Lower leg skin (tissue), 4 donors: ENCODE measurements around the gene IL1RAP. TPM values are rescaled to one million over a fixed set of nuclear protein-coding genes. Genes with fewer than 3 reads are reported as not detected.
"Not testable (repeated sequence)": the region's sequence is repeated elsewhere in the genome, so short reads cannot be mapped to it uniquely, and the experiment has no call there.

Experiments used
- DNase-seq, 2 donors: peaks; one replicate each; pipeline ENCODE4 v3.0.0-alpha.2; 2019; ENCODE audit warnings: low spot score in 2 of 2
- H3K4me3 ChIP-seq: fragments of 200-600 bp; sonication (generic); 2 replicates; pipeline ENCODE4 v1.5.1; 2017; ENCODE audit warnings: mild to moderate bottlenecking, low read depth; ENCODE audit not compliant: poor library complexity, severe bottlenecking
- POLR2A ChIP-seq, 2 donors: fragments of 450-650 bp; IDR thresholded peaks; one replicate each; pipeline ENCODE4 v1.6.1; 2016 to 2017; ENCODE audit warnings: antibody characterized with exemption in 2 of 2, mild to moderate bottlenecking in 1 of 2, moderate library complexity in 1 of 2
- WGBS, 2 donors: methylation state at CpG; one replicate each; pipeline ENCODE4 v1.1.5; 2018; 5-methylcytosine and 5-hydroxymethylcytosine counted together
- intact Hi-C: fragments of 100-400 bp; cut with DNase I; formaldehyde crosslinking; loops from one replicate; pipeline ENCODE4 v1.15.0; 2023; ENCODE audit warnings: low total_unique reads
- total RNA-seq, 4 donors: library from RNA; depleted of rRNA; stranded (reverse); fragments of >200 nt; gene quantifications; one replicate each; pipeline ENCODE4 v1.1.0, GENCODE V29; 2016
- TF ChIP-seq, protein P1 (sequence below), 3 donors: fragments of 450-650 bp; IDR thresholded peaks; one replicate each; pipeline ENCODE4 v1.5.1; 2016; ENCODE audit warnings: antibody characterized with exemption in 3 of 3, mild to moderate bottlenecking in 3 of 3, moderate library complexity in 2 of 3

IL1RAP gene
- total RNA-seq, 4 donors from 2014 or later: 18.5 to 37.7 (median 23.9) TPM

GRCh38 chr3:190516416-190516815 is 2.5 kb downstream of the IL1RAP start:
- no peak overlapping the region for H3K4me3 ChIP-seq
- 87 to 91% methylated on average over 1 of the region's 1 CpG for WGBS, 2 donors
- no peak for DNase-seq
- intact Hi-C loops: no loop called here
- no peak for TF ChIP-seq POLR2A (IDR thresholded peaks at IDR 0.05)
- TF ChIP-seq, protein P1, sequence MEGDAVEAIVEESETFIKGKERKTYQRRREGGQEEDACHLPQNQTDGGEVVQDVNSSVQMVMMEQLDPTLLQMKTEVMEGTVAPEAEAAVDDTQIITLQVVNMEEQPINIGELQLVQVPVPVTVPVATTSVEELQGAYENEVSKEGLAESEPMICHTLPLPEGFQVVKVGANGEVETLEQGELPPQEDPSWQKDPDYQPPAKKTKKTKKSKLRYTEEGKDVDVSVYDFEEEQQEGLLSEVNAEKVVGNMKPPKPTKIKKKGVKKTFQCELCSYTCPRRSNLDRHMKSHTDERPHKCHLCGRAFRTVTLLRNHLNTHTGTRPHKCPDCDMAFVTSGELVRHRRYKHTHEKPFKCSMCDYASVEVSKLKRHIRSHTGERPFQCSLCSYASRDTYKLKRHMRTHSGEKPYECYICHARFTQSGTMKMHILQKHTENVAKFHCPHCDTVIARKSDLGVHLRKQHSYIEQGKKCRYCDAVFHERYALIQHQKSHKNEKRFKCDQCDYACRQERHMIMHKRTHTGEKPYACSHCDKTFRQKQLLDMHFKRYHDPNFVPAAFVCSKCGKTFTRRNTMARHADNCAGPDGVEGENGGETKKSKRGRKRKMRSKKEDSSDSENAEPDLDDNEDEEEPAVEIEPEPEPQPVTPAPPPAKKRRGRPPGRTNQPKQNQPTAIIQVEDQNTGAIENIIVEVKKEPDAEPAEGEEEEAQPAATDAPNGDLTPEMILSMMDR (IDR thresholded peaks at IDR 0.05): no peak

DNA sequence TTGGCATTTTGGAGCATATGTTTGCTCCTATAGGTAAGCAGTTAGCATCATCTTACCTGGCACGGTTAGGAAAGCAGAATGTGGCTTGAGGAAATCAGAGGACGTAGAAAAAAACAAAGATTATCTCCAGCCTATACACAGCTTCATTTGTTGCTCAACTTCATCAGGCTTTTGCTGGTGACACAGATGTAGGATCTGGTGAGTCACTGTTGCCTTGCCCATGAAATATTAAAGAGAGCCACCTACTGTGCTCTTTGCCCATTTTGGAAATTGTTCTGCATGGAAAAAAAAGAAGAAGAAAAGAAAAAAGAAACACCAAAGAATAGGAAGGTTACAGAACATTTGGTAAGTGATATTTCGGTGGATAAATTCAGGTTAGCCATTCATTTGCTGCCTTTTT is 3.8 kb downstream of the IL1RAP start:
- TF ChIP-seq POLR2A (IDR thresholded peaks at IDR 0.05): no peak
- TF ChIP-seq, protein P1 (IDR thresholded peaks at IDR 0.05): no peak
- no peak overlapping the region for H3K4me3 ChIP-seq
- intact Hi-C loops: no loop called here
- WGBS, 2 donors: 60 to 69% methylated on average over 3 of the region's 3 CpGs
- no peak for DNase-seq

DNA sequence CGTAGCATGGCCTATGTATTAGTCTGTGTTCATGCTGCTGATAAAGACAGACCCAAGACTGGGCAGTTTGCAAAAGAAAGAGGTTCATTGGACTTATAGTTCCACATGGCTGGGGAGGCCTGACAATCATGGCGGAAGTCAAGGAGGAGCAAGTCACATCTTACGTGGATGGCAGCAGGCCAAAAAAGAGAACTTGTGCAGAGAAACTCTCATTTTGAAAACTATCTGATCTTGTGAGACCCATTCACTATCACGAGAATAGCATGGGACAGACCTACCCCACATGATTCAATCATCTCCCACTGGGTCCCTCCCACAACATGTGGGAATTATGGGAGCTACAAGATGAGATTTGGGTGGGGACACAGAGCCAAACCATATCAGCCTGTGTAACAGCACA is 4.6 kb downstream of the IL1RAP start:
- DNase-seq, intact Hi-C loops, H3K4me3 ChIP-seq: not testable (repeated sequence)
- WGBS, 2 donors: 82 to 84% methylated on average over 4 of the region's 4 CpGs

DNA sequence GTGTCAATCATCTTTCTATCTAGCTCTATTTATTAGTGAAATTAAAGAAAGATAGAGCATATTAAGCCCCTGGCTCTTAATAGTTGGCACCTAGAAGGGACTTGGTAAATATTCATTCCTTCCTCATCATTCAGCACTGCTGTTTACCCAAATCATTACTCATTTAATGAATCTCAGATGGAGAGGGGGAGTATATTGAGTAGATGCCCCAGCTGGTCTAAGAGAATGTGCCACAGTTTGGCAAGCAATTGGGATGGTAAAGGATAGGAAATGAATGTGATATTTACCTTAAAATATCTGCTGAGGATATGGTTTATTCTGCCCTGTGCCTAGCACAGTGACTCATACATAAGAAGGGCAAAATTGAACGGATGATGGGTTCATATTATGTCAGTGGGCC is 6.0 kb downstream of the IL1RAP start:
- no peak for DNase-seq
- no peak for TF ChIP-seq POLR2A (IDR thresholded peaks at IDR 0.05)
- TF ChIP-seq, protein P1 (IDR thresholded peaks at IDR 0.05): no peak
- 52 to 86% methylated on average over 1 of the region's 1 CpG for WGBS, 2 donors
- intact Hi-C loops: no loop called here
- H3K4me3 ChIP-seq: no peak overlapping the region

DNA sequence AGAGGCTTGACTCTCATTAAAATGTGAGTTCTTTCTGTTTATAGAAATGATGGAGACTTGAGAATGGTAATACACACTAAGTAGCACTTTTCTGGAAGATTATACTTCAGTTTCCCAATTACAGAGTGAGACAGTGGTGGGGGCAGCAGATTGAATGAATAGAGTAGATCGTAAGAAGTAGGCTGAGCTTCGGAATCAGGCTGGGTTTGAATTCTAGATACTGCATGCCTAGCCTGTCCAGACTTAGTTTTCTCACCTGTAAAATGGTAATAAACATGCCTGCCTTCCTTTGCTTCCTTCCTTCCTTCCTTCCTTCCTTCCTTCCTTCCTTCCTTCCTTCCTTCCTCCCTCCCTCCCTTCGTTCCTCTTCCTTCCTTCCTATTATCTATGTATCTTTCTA is 8.1 kb downstream of the IL1RAP start:
- no peak for TF ChIP-seq POLR2A (IDR thresholded peaks at IDR 0.05)
- TF ChIP-seq, protein P1 (IDR thresholded peaks at IDR 0.05): no peak
- DNase-seq: no peak
- no peak overlapping the region for H3K4me3 ChIP-seq
- intact Hi-C loops: no loop called here
- 86 to 87% methylated on average over 3 of the region's 3 CpGs for WGBS, 2 donors

DNA sequence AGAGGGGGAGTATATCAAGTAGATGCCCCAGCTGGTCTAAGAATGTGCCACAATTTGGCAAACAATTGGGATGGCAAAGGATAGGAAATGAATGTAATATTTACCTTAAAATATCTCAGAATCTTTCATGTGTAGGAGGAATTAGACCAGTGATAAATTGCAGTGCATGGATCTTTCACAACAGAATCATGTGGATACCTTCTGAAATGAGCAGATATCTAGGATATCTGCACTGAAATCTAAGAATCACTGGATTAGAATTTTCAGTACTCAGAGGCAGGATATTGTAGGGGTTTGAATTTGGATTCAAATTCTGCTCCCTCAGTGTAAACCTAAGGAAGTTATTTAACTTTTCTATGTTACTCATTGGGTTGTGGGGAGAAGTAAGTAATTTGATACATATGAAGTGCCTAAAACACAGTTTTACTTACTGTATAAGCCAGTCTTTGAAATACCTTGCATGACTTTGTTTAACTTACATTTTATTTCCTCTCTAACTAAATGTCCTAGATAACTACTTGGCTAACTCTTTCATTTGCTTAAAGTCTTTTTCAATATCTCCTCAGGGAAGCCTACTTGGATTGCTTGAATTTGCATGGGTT is 8.8 kb downstream of the IL1RAP start:
- no peak overlapping the region for H3K4me3 ChIP-seq
- no peak for DNase-seq
- no peak for TF ChIP-seq POLR2A (IDR thresholded peaks at IDR 0.05)
- TF ChIP-seq, protein P1 (IDR thresholded peaks at IDR 0.05): no peak
- intact Hi-C loops: no loop called here
